Bronchial epithelial cell (primary cell): ENCODE data around the gene ANTXR1. TPM values are rescaled to one million over a fixed set of nuclear protein-coding genes. Genes with fewer than 3 reads are reported as not detected.
"Not testable (repeated sequence)": the region's sequence is repeated elsewhere in the genome, so short reads cannot be mapped to it uniquely, and the experiment has no call there.

Experiments
- DNase-seq: peaks from one replicate; pipeline ENCODE4 v3.0.0-alpha.2; 2010; ENCODE audit warnings: low read depth
- FAIRE-seq: peaks from 2 replicates; lab custom pipeline; 2011; peaks lifted over from hg19 to GRCh38; lab: Jason Lieb, UNC
- H3K27me3 ChIP-seq: 2 replicates; pipeline ENCODE4 v1.5.1; 2011; ENCODE audit warnings: low read length; ENCODE audit not compliant: control insufficient read depth, insufficient read depth
- H3K36me3 ChIP-seq: 2 replicates; pipeline ENCODE4 v1.5.1; 2011; ENCODE audit warnings: low read length; ENCODE audit not compliant: control insufficient read depth, insufficient read depth
- H3K4me3 ChIP-seq: 2 replicates; pipeline ENCODE4 v1.5.1; 2011; ENCODE audit warnings: mild to moderate bottlenecking, low read depth, low read length, control low read depth
- total RNA-seq: library from RNA; depleted of rRNA; stranded (reverse); fragments of >200 nt; gene quantifications from 2 replicates; pipeline ENCODE4 v1.2.1, GENCODE V29; 2014
- TF ChIP-seq, protein P1 (sequence below): IDR thresholded peaks from 2 replicates; pipeline ENCODE4 v1.5.1; 2011; ENCODE audit warnings: mild to moderate bottlenecking, moderate library complexity, low read length, control low read depth, inconsistent platforms; ENCODE audit not compliant: insufficient read depth, severe bottlenecking

ANTXR1 gene
- total RNA-seq, 1 donor from 2014 or later = 3.7 TPM

DNA sequence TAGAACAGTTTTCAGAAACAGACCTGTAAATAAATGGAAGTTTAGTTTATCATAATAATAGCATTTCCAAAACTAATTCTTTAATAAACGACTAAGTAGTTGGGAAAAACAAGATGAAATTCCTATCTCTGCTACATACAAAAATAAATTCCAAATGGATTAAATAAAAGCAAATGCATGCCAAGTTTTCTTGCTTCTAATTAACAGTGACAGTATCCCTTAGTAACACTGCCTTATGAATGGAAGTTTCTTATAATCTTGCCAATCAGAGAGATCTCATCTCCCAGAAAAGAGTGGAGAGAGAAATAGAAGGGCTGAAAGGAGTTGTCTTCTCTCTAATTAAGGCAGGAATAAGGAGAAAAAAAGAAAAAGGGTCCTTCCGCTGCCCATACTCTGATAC is 240.1 kb downstream of the ANTXR1 start:
- TF ChIP-seq, protein P1, sequence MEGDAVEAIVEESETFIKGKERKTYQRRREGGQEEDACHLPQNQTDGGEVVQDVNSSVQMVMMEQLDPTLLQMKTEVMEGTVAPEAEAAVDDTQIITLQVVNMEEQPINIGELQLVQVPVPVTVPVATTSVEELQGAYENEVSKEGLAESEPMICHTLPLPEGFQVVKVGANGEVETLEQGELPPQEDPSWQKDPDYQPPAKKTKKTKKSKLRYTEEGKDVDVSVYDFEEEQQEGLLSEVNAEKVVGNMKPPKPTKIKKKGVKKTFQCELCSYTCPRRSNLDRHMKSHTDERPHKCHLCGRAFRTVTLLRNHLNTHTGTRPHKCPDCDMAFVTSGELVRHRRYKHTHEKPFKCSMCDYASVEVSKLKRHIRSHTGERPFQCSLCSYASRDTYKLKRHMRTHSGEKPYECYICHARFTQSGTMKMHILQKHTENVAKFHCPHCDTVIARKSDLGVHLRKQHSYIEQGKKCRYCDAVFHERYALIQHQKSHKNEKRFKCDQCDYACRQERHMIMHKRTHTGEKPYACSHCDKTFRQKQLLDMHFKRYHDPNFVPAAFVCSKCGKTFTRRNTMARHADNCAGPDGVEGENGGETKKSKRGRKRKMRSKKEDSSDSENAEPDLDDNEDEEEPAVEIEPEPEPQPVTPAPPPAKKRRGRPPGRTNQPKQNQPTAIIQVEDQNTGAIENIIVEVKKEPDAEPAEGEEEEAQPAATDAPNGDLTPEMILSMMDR = no peak
- Histone ChIP-seq H3K4me3 (no peak overlapping the region), H3K27me3 (no peaks in the 10 kb centered on the region), H3K36me3 (no peaks in the 10 kb centered on the region)
- FAIRE-seq (no peak), DNase-seq (no peak)

DNA sequence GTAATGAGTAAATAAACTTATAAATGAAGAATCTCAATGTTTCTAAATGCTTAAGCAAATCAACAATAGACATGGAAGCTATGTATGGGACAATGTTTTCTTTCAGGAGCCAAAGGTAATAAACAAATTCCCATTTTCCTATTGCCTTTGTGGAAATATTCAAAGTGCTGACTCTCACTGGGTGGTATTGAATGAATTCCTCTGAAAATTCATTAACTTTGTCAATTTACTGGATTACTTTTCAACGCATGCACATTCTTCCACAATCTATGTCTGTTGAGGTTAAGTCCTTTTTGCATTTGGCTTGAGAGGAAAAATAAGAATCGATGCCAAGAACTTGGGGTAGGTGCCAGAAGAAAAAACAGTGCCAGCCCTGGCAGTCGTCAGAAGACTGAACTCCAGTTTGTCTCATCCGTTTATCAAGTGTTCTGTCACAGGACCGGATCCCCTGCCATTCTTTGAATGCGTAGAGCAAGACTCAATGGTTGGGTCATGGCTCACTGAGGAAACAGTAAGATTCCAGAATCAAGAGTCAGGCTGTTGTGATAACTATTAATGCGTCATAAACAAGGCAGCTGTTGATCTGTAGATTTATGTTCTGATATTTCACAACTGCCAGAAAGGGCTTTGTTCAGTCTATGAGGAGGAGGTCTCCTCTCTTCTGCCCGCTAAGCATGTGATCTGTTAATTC is 240.8 kb downstream of the ANTXR1 start:
- no peaks in the 10 kb centered on the region for H3K36me3 ChIP-seq
- no peak overlapping the region for H3K4me3 ChIP-seq
- no peak for FAIRE-seq
- TF ChIP-seq, protein P1 = no peak
- H3K27me3 ChIP-seq = no peaks in the 10 kb centered on the region
- DNase-seq = peak; percentile 84

DNA sequence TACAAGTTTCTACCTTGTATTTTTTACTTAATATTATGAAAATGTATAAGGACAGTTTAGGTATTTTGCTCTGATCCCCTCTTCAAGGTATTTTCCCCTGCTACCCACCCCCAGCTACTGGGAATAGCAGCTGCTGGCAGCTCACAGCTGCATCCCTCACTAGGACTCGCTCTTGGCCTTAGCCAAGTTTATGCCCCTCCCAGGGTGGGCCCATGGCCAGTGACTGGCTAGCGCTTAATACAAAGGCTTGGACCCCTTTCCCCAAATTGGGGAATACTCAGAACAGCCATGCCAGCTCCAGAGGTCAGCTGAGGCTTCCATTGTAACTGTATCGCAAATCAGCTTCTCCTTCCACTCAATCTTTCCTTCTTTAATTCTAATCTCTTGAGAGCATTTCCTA is 242.8 kb downstream of the ANTXR1 start:
- FAIRE-seq (no peak), DNase-seq (no peak)
- no peaks in the 10 kb centered on the region for H3K36me3 ChIP-seq
- TF ChIP-seq, protein P1 = no peak
- no peak overlapping the region for H3K4me3 ChIP-seq
- H3K27me3 ChIP-seq = no peaks in the 10 kb centered on the region

DNA sequence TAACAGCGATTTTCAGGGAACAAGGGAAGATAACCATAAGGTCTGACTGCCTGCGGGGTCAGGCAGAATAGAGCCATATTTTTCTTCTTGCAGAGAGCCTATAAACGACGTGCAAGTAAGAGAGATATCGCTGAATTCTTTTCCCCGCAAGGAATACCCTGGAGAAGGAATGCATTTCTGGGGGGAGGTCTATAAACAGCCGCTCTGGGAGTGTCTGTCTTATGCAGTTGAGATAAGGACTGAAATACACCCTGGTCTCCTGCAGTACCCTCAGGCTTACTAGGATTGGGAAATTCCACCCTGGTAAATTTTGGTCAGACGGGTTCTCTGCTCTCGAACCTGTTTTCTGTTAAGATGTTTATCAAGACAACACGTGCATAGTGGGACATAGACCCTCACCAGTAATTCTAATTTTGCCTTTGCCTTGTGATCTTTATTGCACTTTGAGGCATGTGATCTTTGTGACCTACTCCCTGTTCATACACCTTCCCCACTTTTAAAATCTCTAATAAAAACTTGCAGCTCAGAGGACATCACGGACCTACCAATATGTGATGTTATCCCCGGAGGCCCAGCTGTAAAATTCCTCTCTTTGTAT is 247.1 kb downstream of the ANTXR1 start:
- not testable (repeated sequence) for H3K4me3 ChIP-seq, H3K27me3 ChIP-seq, H3K36me3 ChIP-seq, FAIRE-seq, DNase-seq

DNA sequence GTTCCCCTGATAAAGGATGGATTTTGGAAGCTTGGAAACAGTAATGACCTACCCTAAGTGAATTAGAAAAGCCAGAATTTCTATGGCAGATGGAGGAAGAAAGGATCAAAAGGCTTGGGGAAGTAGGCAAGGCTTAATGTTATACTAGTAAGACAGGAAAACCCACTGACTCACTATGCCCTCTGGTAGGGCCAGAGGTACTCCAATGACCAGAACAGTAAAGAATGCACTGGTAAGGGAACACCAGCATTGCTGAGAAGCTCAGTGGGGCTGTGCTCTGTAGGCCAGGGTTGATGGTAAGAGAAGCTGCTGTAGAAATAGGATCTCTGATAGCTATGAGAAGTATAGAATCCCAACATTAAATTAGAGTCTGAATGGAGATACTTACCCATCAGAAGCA is 247.7 kb downstream of the ANTXR1 start:
- H3K36me3 ChIP-seq = no peaks in the 10 kb centered on the region
- no peaks in the 10 kb centered on the region for H3K27me3 ChIP-seq
- H3K4me3 ChIP-seq = no peak overlapping the region
- FAIRE-seq (no peak), DNase-seq (peak; percentile 48)
- TF ChIP-seq, protein P1 = no peak

DNA sequence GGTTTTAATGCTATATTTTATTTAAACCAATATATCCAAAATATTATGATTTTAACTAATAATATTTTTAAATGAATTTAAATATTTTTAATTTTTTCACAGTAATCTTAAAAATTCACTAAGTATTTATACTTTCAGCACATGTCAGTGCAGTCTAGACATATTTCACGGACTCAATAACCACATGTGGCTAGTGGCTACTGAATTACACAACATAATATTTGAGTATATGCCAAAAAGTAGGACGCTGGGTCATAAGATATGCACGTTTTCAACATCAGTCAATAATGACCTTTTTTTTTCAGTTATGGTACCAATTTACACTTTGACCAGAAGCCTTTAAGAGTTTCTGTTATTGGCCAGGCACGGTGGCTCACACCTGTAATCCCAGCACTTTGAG is 256.4 kb downstream of the ANTXR1 start:
- H3K27me3 ChIP-seq = peaks cover 6% of the 10 kb centered on the region
- no peak for DNase-seq
- H3K4me3 ChIP-seq = no peak overlapping the region
- no peak for FAIRE-seq
- H3K36me3 ChIP-seq = no peaks in the 10 kb centered on the region
- TF ChIP-seq, protein P1 = no peak
